ENCODE data around the gene CPNE2.

Gene CPNE2

DNA sequence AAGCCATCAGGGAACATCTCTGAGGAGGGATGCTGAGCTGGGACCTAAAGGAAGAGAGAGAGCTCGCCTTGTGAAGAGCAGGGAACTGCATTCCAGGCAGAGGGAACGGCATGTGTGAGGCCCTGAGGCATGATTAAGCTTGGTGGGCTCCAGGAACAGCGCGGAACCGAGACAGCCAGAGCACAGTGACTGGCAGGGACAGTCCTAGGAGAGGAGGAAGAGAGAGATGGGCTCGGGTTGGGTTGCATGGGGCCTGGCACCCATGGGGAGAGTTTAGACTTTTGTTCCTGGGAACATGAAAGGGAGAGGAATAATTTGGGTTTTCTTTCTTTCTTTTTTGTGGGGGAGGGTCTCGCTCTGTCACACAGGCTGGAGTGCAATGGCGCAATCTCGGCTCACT is 39.2 kb upstream of the CPNE2 start:
- H4K8ac ChIP-seq (ENCODE audit: low read length), result no peak overlapping the region
- H3K4ac ChIP-seq (ENCODE audit: low read depth in 1 of 2, low read length in 2 of 2), result no peak overlapping the region
- H3K18ac ChIP-seq (ENCODE audit: low read depth in 1 of 2, low read length in 2 of 2), result no peak overlapping the region
- H3K4me3 ChIP-seq (ENCODE audit: insufficient read depth in 1 of 2, low read depth in 1 of 2, low read length in 2 of 2), result no peak overlapping the region
- no peak overlapping the region for H3K27ac ChIP-seq (ENCODE audit: low read length, poor library complexity, severe bottlenecking)
- peaks cover 2% of the 10 kb centered on the region for H3K4me1 ChIP-seq (ENCODE audit: control insufficient read depth, insufficient read depth, low read depth, low read length)
- no peak for DNase-seq
- H3K27me3 ChIP-seq (ENCODE audit: control insufficient read depth in 1 of 2, insufficient read depth in 1 of 2, low read length in 2 of 2), result no peaks in the 10 kb centered on the region
- H3K9me3 ChIP-seq (ENCODE audit: control insufficient read depth, low read length), result no peaks in the 10 kb centered on the region
- H4K91ac ChIP-seq (ENCODE audit: low read length), result no peak overlapping the region
- no peak overlapping the region for H3K23ac ChIP-seq (ENCODE audit: low read length in 2 of 2)
- peaks cover 15 to 88% of the 10 kb centered on the region in 2 experiments for H3K36me3 ChIP-seq (ENCODE audit: control insufficient read depth in 1 of 2, insufficient read depth in 2 of 2, low read depth in 1 of 2, low read length in 2 of 2)
- no peak overlapping the region for H2BK5ac ChIP-seq (ENCODE audit: low read depth, low read length, poor library complexity, severe bottlenecking)
- 95% methylated on average over 9 of the region's 9 CpGs for WGBS
- no peak overlapping the region for H3K14ac ChIP-seq (ENCODE audit: low read length in 2 of 2)
- H3K4me2 ChIP-seq (ENCODE audit: low read length, poor library complexity, severe bottlenecking), result no peak overlapping the region
- no peak overlapping the region for H2BK15ac ChIP-seq (ENCODE audit: low read depth, poor library complexity, severe bottlenecking)
- H2BK12ac ChIP-seq (ENCODE audit: low read length in 2 of 2), result no peak overlapping the region
- H2BK120ac ChIP-seq (ENCODE audit: low read depth, low read length), result no peak overlapping the region
- no peak overlapping the region for H2AK5ac ChIP-seq (ENCODE audit: low read length, severe bottlenecking)
- no peak overlapping the region for H3K9ac ChIP-seq (ENCODE audit: low read length)
- no peak overlapping the region for H2AFZ ChIP-seq (ENCODE audit: low read depth, low read length)
- no peaks in the 10 kb centered on the region for H3K79me1 ChIP-seq (replicated peaks; ENCODE audit: low read length, poor library complexity, severe bottlenecking)

DNA sequence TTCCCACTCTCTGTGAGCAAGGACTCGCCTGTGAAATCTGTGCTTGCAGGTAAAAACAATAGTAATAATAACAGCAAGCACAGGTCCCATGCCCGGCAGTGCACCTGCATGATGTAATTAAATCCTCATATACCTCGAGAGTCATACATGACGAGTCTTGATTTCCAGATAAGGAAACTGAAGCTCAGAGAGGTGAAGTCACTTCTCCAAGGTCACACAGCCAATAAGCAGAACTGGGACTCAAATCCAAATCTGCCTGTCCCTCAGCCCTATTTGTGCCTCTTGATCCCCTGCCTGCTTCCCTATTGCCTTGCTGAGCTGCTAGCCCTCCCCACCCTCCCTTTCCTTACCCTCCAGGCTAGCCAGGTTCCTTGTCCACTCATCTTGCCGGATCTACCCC is 38.0 kb upstream of the CPNE2 start:
- H3K23ac ChIP-seq (ENCODE audit: low read length in 2 of 2), result no peak overlapping the region
- H2AFZ ChIP-seq (ENCODE audit: low read depth, low read length), result no peak overlapping the region
- H3K9me3 ChIP-seq (ENCODE audit: control insufficient read depth, low read length), result no peaks in the 10 kb centered on the region
- H3K27me3 ChIP-seq (ENCODE audit: control insufficient read depth in 1 of 2, insufficient read depth in 1 of 2, low read length in 2 of 2), result no peaks in the 10 kb centered on the region
- no peak overlapping the region for H3K4me2 ChIP-seq (ENCODE audit: low read length, poor library complexity, severe bottlenecking)
- no peak overlapping the region for H3K4ac ChIP-seq (ENCODE audit: low read depth in 1 of 2, low read length in 2 of 2)
- no peak overlapping the region for H3K18ac ChIP-seq (ENCODE audit: low read depth in 1 of 2, low read length in 2 of 2)
- no peak overlapping the region for H3K27ac ChIP-seq (ENCODE audit: low read length, poor library complexity, severe bottlenecking)
- H2BK5ac ChIP-seq (ENCODE audit: low read depth, low read length, poor library complexity, severe bottlenecking), result no peak overlapping the region
- H3K36me3 ChIP-seq (ENCODE audit: control insufficient read depth in 1 of 2, insufficient read depth in 2 of 2, low read depth in 1 of 2, low read length in 2 of 2), result peaks cover 15 to 88% of the 10 kb centered on the region in 2 experiments
- DNase-seq, result no peak
- no peak overlapping the region for H2AK5ac ChIP-seq (ENCODE audit: low read length, severe bottlenecking)
- 82% methylated on average over 5 of the region's 5 CpGs for WGBS
- H4K91ac ChIP-seq (ENCODE audit: low read length), result no peak overlapping the region
- no peak overlapping the region for H2BK120ac ChIP-seq (ENCODE audit: low read depth, low read length)
- H3K4me1 ChIP-seq (ENCODE audit: control insufficient read depth, insufficient read depth, low read depth, low read length), result peaks cover 2% of the 10 kb centered on the region
- H3K79me1 ChIP-seq (replicated peaks; ENCODE audit: low read length, poor library complexity, severe bottlenecking), result no peaks in the 10 kb centered on the region
- H2BK12ac ChIP-seq (ENCODE audit: low read length in 2 of 2), result no peak overlapping the region
- no peak overlapping the region for H3K4me3 ChIP-seq (ENCODE audit: insufficient read depth in 1 of 2, low read depth in 1 of 2, low read length in 2 of 2)
- H4K8ac ChIP-seq (ENCODE audit: low read length), result no peak overlapping the region
- H3K14ac ChIP-seq (ENCODE audit: low read length in 2 of 2), result no peak overlapping the region
- H2BK15ac ChIP-seq (ENCODE audit: low read depth, poor library complexity, severe bottlenecking), result no peak overlapping the region
- H3K9ac ChIP-seq (ENCODE audit: low read length), result no peak overlapping the region

DNA sequence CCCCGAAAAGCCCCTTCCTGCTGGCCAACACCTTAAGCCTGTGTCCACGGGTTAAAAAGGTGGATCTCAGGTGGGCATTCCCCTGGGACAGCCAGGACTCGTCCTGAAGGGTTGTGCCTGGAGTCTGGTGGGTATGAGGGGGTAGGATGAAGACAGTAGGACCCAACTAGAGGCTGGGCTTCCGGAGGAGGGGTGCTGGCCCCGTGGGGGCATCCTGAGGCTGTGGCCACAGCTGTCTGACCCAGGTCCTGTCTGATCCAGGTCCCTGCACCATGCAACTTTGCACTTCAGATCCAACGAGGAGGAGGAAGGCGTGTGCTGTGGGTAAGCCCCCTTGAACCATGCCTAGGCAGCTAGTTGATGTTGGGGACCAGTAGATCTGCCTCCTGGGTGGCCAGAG is 37.6 kb upstream of the CPNE2 start:
- Histone ChIP-seq H3K27me3 (ENCODE audit: control insufficient read depth in 1 of 2, insufficient read depth in 1 of 2, low read length in 2 of 2) (no peaks in the 10 kb centered on the region), H3K23ac (ENCODE audit: low read length in 2 of 2) (no peak overlapping the region), H2BK15ac (ENCODE audit: low read depth, poor library complexity, severe bottlenecking) (no peak overlapping the region), H3K4me2 (ENCODE audit: low read length, poor library complexity, severe bottlenecking) (no peak overlapping the region), H4K91ac (ENCODE audit: low read length) (no peak overlapping the region), H3K27ac (ENCODE audit: low read length, poor library complexity, severe bottlenecking) (no peak overlapping the region), H3K36me3 (ENCODE audit: control insufficient read depth in 1 of 2, insufficient read depth in 2 of 2, low read depth in 1 of 2, low read length in 2 of 2) (peaks cover 18 to 90% of the 10 kb centered on the region in 2 experiments), H3K18ac (ENCODE audit: low read depth in 1 of 2, low read length in 2 of 2) (no peak overlapping the region), H3K4me3 (ENCODE audit: insufficient read depth in 1 of 2, low read depth in 1 of 2, low read length in 2 of 2) (no peak overlapping the region), H4K8ac (ENCODE audit: low read length) (no peak overlapping the region), H3K9ac (ENCODE audit: low read length) (no peak overlapping the region), H3K14ac (ENCODE audit: low read length in 2 of 2) (no peak overlapping the region), H3K4ac (ENCODE audit: low read depth in 1 of 2, low read length in 2 of 2) (no peak overlapping the region), H2BK120ac (ENCODE audit: low read depth, low read length) (no peak overlapping the region), H3K9me3 (ENCODE audit: control insufficient read depth, low read length) (no peaks in the 10 kb centered on the region), H3K79me1 (replicated peaks; ENCODE audit: low read length, poor library complexity, severe bottlenecking) (no peaks in the 10 kb centered on the region), H3K4me1 (ENCODE audit: control insufficient read depth, insufficient read depth, low read depth, low read length) (peaks cover 2% of the 10 kb centered on the region), H2BK12ac (ENCODE audit: low read length in 2 of 2) (no peak overlapping the region), H2BK5ac (ENCODE audit: low read depth, low read length, poor library complexity, severe bottlenecking) (no peak overlapping the region), H2AFZ (ENCODE audit: low read depth, low read length) (no peak overlapping the region), H2AK5ac (ENCODE audit: low read length, severe bottlenecking) (no peak overlapping the region)
- 94% methylated on average over 7 of the region's 7 CpGs for WGBS
- no peak for DNase-seq

DNA sequence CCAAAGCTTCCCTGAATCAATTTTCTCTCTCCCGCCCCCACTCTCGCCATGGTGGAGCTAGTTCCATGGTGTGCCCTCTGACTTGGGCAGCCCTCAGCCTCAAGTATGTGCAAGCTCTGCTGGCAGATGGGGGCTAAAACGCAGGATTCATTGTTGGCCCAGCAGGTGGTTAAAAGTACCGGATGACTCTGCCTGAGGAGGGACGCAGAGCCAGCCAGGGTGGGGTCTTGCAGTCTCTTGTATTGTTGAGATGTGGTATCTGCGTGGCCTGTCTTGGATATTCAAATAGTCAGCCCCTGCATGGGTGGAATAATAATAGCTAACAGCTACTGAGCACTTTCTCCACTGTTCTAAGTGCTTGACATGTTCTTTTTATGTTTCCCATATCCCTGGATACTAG is 36.7 kb upstream of the CPNE2 start:
- H2BK12ac ChIP-seq (ENCODE audit: low read length in 2 of 2), result no peak overlapping the region
- H3K79me1 ChIP-seq (replicated peaks; ENCODE audit: low read length, poor library complexity, severe bottlenecking), result no peaks in the 10 kb centered on the region
- H3K4ac ChIP-seq (ENCODE audit: low read depth in 1 of 2, low read length in 2 of 2), result no peak overlapping the region
- H2AK5ac ChIP-seq (ENCODE audit: low read length, severe bottlenecking), result no peak overlapping the region
- no peak overlapping the region for H3K4me2 ChIP-seq (ENCODE audit: low read length, poor library complexity, severe bottlenecking)
- no peaks in the 10 kb centered on the region for H3K27me3 ChIP-seq (ENCODE audit: control insufficient read depth in 1 of 2, insufficient read depth in 1 of 2, low read length in 2 of 2)
- no peak overlapping the region for H3K18ac ChIP-seq (ENCODE audit: low read depth in 1 of 2, low read length in 2 of 2)
- H2BK120ac ChIP-seq (ENCODE audit: low read depth, low read length), result no peak overlapping the region
- no peak overlapping the region for H2BK15ac ChIP-seq (ENCODE audit: low read depth, poor library complexity, severe bottlenecking)
- H2BK5ac ChIP-seq (ENCODE audit: low read depth, low read length, poor library complexity, severe bottlenecking), result no peak overlapping the region
- no peak overlapping the region for H3K9ac ChIP-seq (ENCODE audit: low read length)
- DNase-seq, result no peak
- no peak overlapping the region for H2AFZ ChIP-seq (ENCODE audit: low read depth, low read length)
- H4K8ac ChIP-seq (ENCODE audit: low read length), result no peak overlapping the region
- H3K23ac ChIP-seq (ENCODE audit: low read length in 2 of 2), result no peak overlapping the region
- WGBS, result 87% methylated on average over 5 of the region's 6 CpGs
- H3K9me3 ChIP-seq (ENCODE audit: control insufficient read depth, low read length), result no peaks in the 10 kb centered on the region
- no peak overlapping the region for H3K27ac ChIP-seq (ENCODE audit: low read length, poor library complexity, severe bottlenecking)
- H3K4me1 ChIP-seq (ENCODE audit: control insufficient read depth, insufficient read depth, low read depth, low read length), result peaks cover 6% of the 10 kb centered on the region
- no peak overlapping the region for H4K91ac ChIP-seq (ENCODE audit: low read length)
- H3K4me3 ChIP-seq (ENCODE audit: insufficient read depth in 1 of 2, low read depth in 1 of 2, low read length in 2 of 2), result no peak overlapping the region
- no peak overlapping the region for H3K14ac ChIP-seq (ENCODE audit: low read length in 2 of 2)
- peaks cover 20 to 86% of the 10 kb centered on the region in 2 experiments for H3K36me3 ChIP-seq (ENCODE audit: control insufficient read depth in 1 of 2, insufficient read depth in 2 of 2, low read depth in 1 of 2, low read length in 2 of 2)
